HepG2 (cell line): ENCODE results near the gene RIIAD1. TPM values are rescaled to one million over a fixed set of nuclear protein-coding genes. Genes with fewer than 3 reads are reported as not detected.
A peak's percentile ranks its signal among the peaks of the same experiment; 100 is the strongest.

Experiments
- CCAR2 ChIP-seq: fragments of 200-400 bp; formaldehyde crosslinking; optimal IDR thresholded peaks from 2 replicates; pipeline ENCODE3; 2018; ENCODE audit warnings: low read depth, mild to moderate bottlenecking, low read length, moderate library complexity
- E2F2 ChIP-seq: sonication (generic); formaldehyde crosslinking; IDR thresholded peaks from 2 replicates; pipeline ENCODE4 v1.4.0; 2020; ENCODE audit warnings: missing genetic modification reagents, borderline replicate concordance
- PREB ChIP-seq: sonication (generic); formaldehyde crosslinking; IDR thresholded peaks from 2 replicates; pipeline ENCODE4 v1.4.0; 2020; ENCODE audit warnings: missing genetic modification reagents
- RAD51 ChIP-seq: fragments of 450-650 bp; IDR thresholded peaks from 2 replicates; pipeline ENCODE4 v1.6.1; 2016; ENCODE audit warnings: borderline replicate concordance
- SKIL ChIP-seq: sonication (generic); formaldehyde crosslinking; IDR thresholded peaks from 2 replicates; pipeline ENCODE4 v1.8.0; 2022; ENCODE audit warnings: missing genetic modification reagents, mild to moderate bottlenecking, moderate library complexity, borderline replicate concordance
- SNAI1 ChIP-seq: sonication (generic); formaldehyde crosslinking; IDR thresholded peaks from 2 replicates; pipeline ENCODE4 v1.5.0; 2020; ENCODE audit warnings: mild to moderate bottlenecking, missing genetic modification reagents, borderline replicate concordance
- SNAPC4 ChIP-seq: sonication (generic); formaldehyde crosslinking; IDR thresholded peaks from 2 replicates; pipeline ENCODE4 v1.4.0; 2020; ENCODE audit warnings: mild to moderate bottlenecking, missing genetic modification reagents
- TCF7L2 ChIP-seq: IDR thresholded peaks from 2 replicates; pipeline ENCODE4 v1.6.1; 2011; ENCODE audit warnings: mild to moderate bottlenecking, low read depth, low read length, moderate library complexity
- TERF1 ChIP-seq: sonication (generic); formaldehyde crosslinking; IDR thresholded peaks from 2 replicates; pipeline ENCODE4 v1.8.0; 2022; ENCODE audit warnings: mild to moderate bottlenecking, missing genetic modification reagents, moderate library complexity
- ZBTB14 ChIP-seq: sonication (generic); formaldehyde crosslinking; IDR thresholded peaks from 2 replicates; pipeline ENCODE4 v1.4.0; 2020; ENCODE audit warnings: missing genetic modification reagents
- ZNF253 ChIP-seq: sonication (generic); formaldehyde crosslinking; IDR thresholded peaks from 2 replicates; pipeline ENCODE4 v1.8.0; 2022; ENCODE audit warnings: mild to moderate bottlenecking, missing genetic modification reagents, borderline replicate concordance
- ZNF431 ChIP-seq: sonication (generic); formaldehyde crosslinking; IDR thresholded peaks from 2 replicates; pipeline ENCODE4 v1.9.0; 2022; ENCODE audit warnings: missing genetic modification reagents, low read depth, mild to moderate bottlenecking, borderline replicate concordance
- polyA plus RNA-seq, 8 experiments: library from polyadenylated mRNA; depleted of rRNA in 3 of 8; stranded (reverse) in 7 of 8; unstranded in 1 of 8; fragments of >200 nt; fragmentation: Illumina TruSeq in 4 of 8; extraction: Trizol in 4 of 8; gene quantifications; 2 replicates each; pipeline versions ENCODE4 v1.2.1 to v1.2.3, GENCODE V29; 2011 to 2016; ENCODE audit warnings: low read depth in 4 of 8, missing spikeins in 1 of 8, mixed read lengths in 1 of 8; ENCODE audit not compliant: insufficient read depth in 1 of 8
- total RNA-seq, 5 experiments: library from RNA; depleted of rRNA; stranded (reverse); fragments of >200 nt; fragmentation: Illumina TruSeq; extraction: Trizol; gene quantifications; 2 replicates each; pipeline ENCODE4 v1.2.3, GENCODE V29; 2016; ENCODE audit warnings: low read depth in 1 of 5

RIIAD1 gene
- total and polyA plus RNA-seq, 2 of the 13 experiments (the other 11 are each of a cell fraction or from before 2014, with no cell fraction given), result not detected

GRCh38 chr1:151762941-151763921 lies 41.9 kb downstream of the RIIAD1 start, which contains the start of gene MRPL9 (continued):
- TF ChIP-seq TERF1 (no peak), RAD51 (no peak), SKIL (CRISPR knock-in tag) (no peak), ZNF253 (no peak), ZNF431 (CRISPR knock-in tag) (no peak), E2F2 (peak; percentile 62; the same call in 1 of the 2 replicates), SNAI1 (CRISPR knock-in tag) (0 out of 2 replicates have a peak, but pooled peaks have one; percentile 31), TCF7L2 (no peak), SNAPC4 (CRISPR knock-in tag) (0 out of 2 replicates have a peak, but pooled peaks have one; percentile 24), ZBTB14 (no peak), PREB (CRISPR knock-in tag) (no peak), CCAR2 (no peak)
